IMR-90 (cell line): ENCODE data around the gene CDKN2D. TPM values are rescaled to one million over a fixed set of nuclear protein-coding genes. Genes with fewer than 3 reads are reported as not detected.

Source experiments
- ATAC-seq: fragments of 200-7000 bp; cut with Tn5 transposase; 2 replicates; pipeline ENCODE4 v1.9.1; 2020; ENCODE audit warnings: low read depth, mild to moderate bottlenecking, moderate library complexity
- BruUV-seq: library from RNA; stranded (reverse); fragments of 400-500 nt; replicated peaks from 2 replicates; lab custom pipeline; 2021; lab: Mats Ljungman, UMichigan
- CTCF ChIA-PET: fragments of 300-600 bp; formaldehyde crosslinking; extraction: SDS; loops from one replicate; lab custom pipeline; 2021; ENCODE audit warnings: antibody characterized with exemption; lab: Yijun Ruan, JAX
- POLR2A ChIA-PET: fragments of 300-600 bp; sonication (Branson Sonifier 250); formaldehyde crosslinking; loops from one replicate; lab custom pipeline; 2022; ENCODE audit warnings: antibody characterized with exemption; ENCODE audit not compliant: unreplicated experiment; lab: Charles Lee
- DNase-seq: peaks from one replicate; pipeline ENCODE4 v3.0.0; 2013
- H2AFZ ChIP-seq: replicated peaks from 2 replicates; pipeline ENCODE3; 2013; ENCODE audit warnings: low read length, mild to moderate bottlenecking; ENCODE audit not compliant: poor library complexity
- H2AK5ac ChIP-seq: 2 replicates; pipeline ENCODE4 v1.6.1; 2013; ENCODE audit warnings: low read depth, low read length, inconsistent platforms
- H2AK9ac ChIP-seq: replicated peaks from 2 replicates; pipeline ENCODE3; 2013; ENCODE audit warnings: mild to moderate bottlenecking, low read depth, low read length, moderate library complexity; ENCODE audit not compliant: poor library complexity
- H2BK120ac ChIP-seq: 2 replicates; pipeline ENCODE4 v1.6.1; 2013; ENCODE audit warnings: low read depth, low read length, inconsistent platforms
- H2BK15ac ChIP-seq: 3 replicates; pipeline ENCODE4 v1.6.1; 2013; ENCODE audit warnings: low read depth, low read length, inconsistent platforms
- H2BK20ac ChIP-seq: 2 replicates; pipeline ENCODE4 v1.6.1; 2013; ENCODE audit warnings: low read depth, mild to moderate bottlenecking, inconsistent platforms, low read length, moderate library complexity
- H2BK5ac ChIP-seq: 2 replicates; pipeline ENCODE4 v1.6.1; 2013; ENCODE audit warnings: mild to moderate bottlenecking, low read depth, low read length, inconsistent platforms; ENCODE audit not compliant: poor library complexity, severe bottlenecking
- H3K14ac ChIP-seq: replicated peaks from 2 replicates; pipeline ENCODE4 v1.6.1; 2013; ENCODE audit warnings: low read depth, low read length, inconsistent platforms
- H3K18ac ChIP-seq: 2 replicates; pipeline ENCODE4 v1.6.1; 2013; ENCODE audit warnings: low read depth, low read length, control low read depth
- H3K23ac ChIP-seq: 2 replicates; pipeline ENCODE4 v1.6.1; 2013; ENCODE audit warnings: low read depth, low read length, inconsistent platforms
- H3K27ac ChIP-seq: 2 replicates; pipeline ENCODE4 v1.5.1; 2013; ENCODE audit warnings: mild to moderate bottlenecking, control low read depth, low read length; ENCODE audit not compliant: insufficient read depth
- H3K27me3 ChIP-seq: 2 replicates; pipeline ENCODE4 v1.6.1; 2013; ENCODE audit warnings: low read length; ENCODE audit not compliant: control insufficient read depth, insufficient read depth
- H3K36me3 ChIP-seq: 2 replicates; pipeline ENCODE4 v1.6.1; 2013; ENCODE audit warnings: low read length, mixed read lengths; ENCODE audit not compliant: control insufficient read depth, insufficient read depth
- H3K4ac ChIP-seq: 2 replicates; pipeline ENCODE4 v1.6.1; 2013; ENCODE audit warnings: low read depth, low read length, inconsistent platforms
- H3K4me1 ChIP-seq: 2 replicates; pipeline ENCODE4 v1.6.1; 2013; ENCODE audit warnings: low read length, mixed read lengths; ENCODE audit not compliant: control insufficient read depth, insufficient read depth
- H3K4me2 ChIP-seq: 2 replicates; pipeline ENCODE4 v1.6.1; 2013; ENCODE audit warnings: low read depth, mild to moderate bottlenecking, control low read depth, low read length, moderate library complexity
- H3K4me3 ChIP-seq: 2 replicates; pipeline ENCODE4 v1.5.1; 2013; ENCODE audit warnings: low read depth, mild to moderate bottlenecking, control low read depth, low read length, moderate library complexity; ENCODE audit not compliant: insufficient read depth
- H3K56ac ChIP-seq: 2 replicates; pipeline ENCODE4 v1.6.1; 2013; ENCODE audit warnings: low read length, inconsistent platforms; ENCODE audit not compliant: insufficient read depth; ENCODE audit errors: extremely low read depth
- H3K79me1 ChIP-seq, 2 experiments: 2 replicates each; pipeline ENCODE4 v1.6.1; 2013; ENCODE audit warnings: low read length in 2 of 2, inconsistent platforms in 1 of 2, low read depth in 1 of 2
- H3K9ac ChIP-seq: 2 replicates; pipeline ENCODE4 v1.6.1; 2013; ENCODE audit warnings: low read depth, low read length, control low read depth
- H3K9me1 ChIP-seq: 2 replicates; pipeline ENCODE4 v1.6.1; 2013; ENCODE audit warnings: low read length, inconsistent platforms; ENCODE audit not compliant: insufficient read depth
- H3K9me3 ChIP-seq: 2 replicates; pipeline ENCODE4 v1.6.1; 2013; ENCODE audit warnings: low read length; ENCODE audit not compliant: control insufficient read depth, insufficient read depth
- H4K20me1 ChIP-seq: 2 replicates; pipeline ENCODE4 v1.6.1; 2013; ENCODE audit warnings: low read length, inconsistent platforms; ENCODE audit not compliant: insufficient read depth
- H4K5ac ChIP-seq: 2 replicates; pipeline ENCODE4 v1.6.1; 2013; ENCODE audit warnings: mild to moderate bottlenecking, low read depth, low read length, control low read depth
- H4K8ac ChIP-seq, 2 experiments: 2 replicates each; pipeline ENCODE4 v1.6.1; 2013; ENCODE audit warnings: low read depth in 2 of 2, low read length in 2 of 2, control low read depth in 1 of 2, inconsistent platforms in 1 of 2
- H4K91ac ChIP-seq: 2 replicates; pipeline ENCODE4 v1.6.1; 2013; ENCODE audit warnings: low read depth, low read length, inconsistent platforms; ENCODE audit not compliant: insufficient read depth
- BHLHE40 ChIP-seq: fragments of 150-350 bp; IDR thresholded peaks from 2 replicates; pipeline ENCODE4 v1.6.1; 2016; ENCODE audit warnings: mild to moderate bottlenecking, low read depth, low read length
- CEBPB ChIP-seq: IDR thresholded peaks from 2 replicates; pipeline ENCODE4 v1.6.1; 2012; ENCODE audit warnings: low read depth, low read length, improper control_type of control experiment
- CHD1 ChIP-seq: IDR thresholded peaks from 2 replicates; pipeline ENCODE4 v1.6.1; 2012; ENCODE audit warnings: low read depth, low read length, improper control_type of control experiment
- ELK1 ChIP-seq: fragments of 150-350 bp; IDR thresholded peaks from 2 replicates; pipeline ENCODE4 v1.6.1; 2016; ENCODE audit warnings: low read depth, mild to moderate bottlenecking, low read length, moderate library complexity, borderline replicate concordance
- FOS ChIP-seq: fragments of 150-350 bp; IDR thresholded peaks from 2 replicates; pipeline ENCODE4 v1.6.1; 2016; ENCODE audit warnings: low read depth, low read length
- MAFK ChIP-seq: IDR thresholded peaks from 2 replicates; pipeline ENCODE4 v1.6.1; 2012; ENCODE audit warnings: low read depth, low read length, improper control_type of control experiment
- MAZ ChIP-seq: IDR thresholded peaks from 2 replicates; pipeline ENCODE4 v1.6.1; 2012; ENCODE audit warnings: low read depth, mild to moderate bottlenecking, low read length, improper control_type of control experiment, moderate library complexity, borderline replicate concordance
- NFE2L2 ChIP-seq: fragments of 150-350 bp; IDR thresholded peaks from 2 replicates; pipeline ENCODE4 v1.6.1; 2016; ENCODE audit warnings: low read depth, mild to moderate bottlenecking, low read length
- POLR2A ChIP-seq: IDR thresholded peaks from 2 replicates; pipeline ENCODE4 v1.6.1; 2012; ENCODE audit warnings: mild to moderate bottlenecking, low read depth, low read length
- RAD21 ChIP-seq: IDR thresholded peaks from 2 replicates; pipeline ENCODE4 v1.6.1; 2012; ENCODE audit warnings: low read length, improper control_type of control experiment
- RCOR1 ChIP-seq: IDR thresholded peaks from 2 replicates; pipeline ENCODE4 v1.6.1; 2012; ENCODE audit warnings: mild to moderate bottlenecking, low read length, improper control_type of control experiment; ENCODE audit not compliant: insufficient replicate concordance
- RFX5 ChIP-seq: IDR thresholded peaks from 2 replicates; pipeline ENCODE4 v1.8.0; 2012; ENCODE audit warnings: low read depth, mild to moderate bottlenecking, low read length, moderate library complexity
- SMC3 ChIP-seq: fragments of 150-350 bp; IDR thresholded peaks from 2 replicates; pipeline ENCODE4 v1.6.1; 2016; ENCODE audit warnings: low read depth, mild to moderate bottlenecking, antibody characterized with exemption, low read length, moderate library complexity
- USF2 ChIP-seq: fragments of 150-350 bp; IDR thresholded peaks from 2 replicates; pipeline ENCODE4 v1.6.1; 2017; ENCODE audit warnings: mild to moderate bottlenecking, antibody characterized with exemption, low read length, low read depth
- WGBS, 2 experiments: methylation state at CpG; one replicate each; pipeline versions ENCODE4 v1.1.5 to v1.1.7; 2013; ENCODE audit warnings: missing lambda C conversion rate in 2 of 2; ENCODE audit not compliant: insufficient read length in 1 of 2; ENCODE audit errors: extremely low coverage in 2 of 2; 5-methylcytosine and 5-hydroxymethylcytosine counted together
- dilution Hi-C: fragments of 300-500 bp; cut with HindIII; formaldehyde crosslinking; loops from one replicate; pipeline ENCODE4 v1.14.3; 2018; ENCODE audit warnings: low sequenced_read_pairs; ENCODE audit not compliant: unreplicated experiment
- in situ Hi-C: fragments of 300-500 bp; cut with MboI; formaldehyde crosslinking; loops from 3 replicates; pipeline ENCODE4 v1.14.3; 2019; ENCODE audit warnings: low sequenced_read_pairs, inconsistent platforms, mixed read lengths
- intact Hi-C: fragments of 100-400 bp; cut with micrococcal nuclease; formaldehyde crosslinking; loops from 2 replicates; pipeline ENCODE4 v1.10.0; 2022
- polyA plus RNA-seq, 3 experiments: library from polyadenylated mRNA; depleted of rRNA; stranded (reverse); fragments of >200 nt; gene quantifications; 2 replicates each; pipeline ENCODE4 v1.2.3, GENCODE V29; 2012; ENCODE audit warnings: low replicate concordance in 1 of 3
- total RNA-seq: library from RNA; depleted of rRNA; stranded (reverse); fragments of >200 nt; gene quantifications from 2 replicates; pipeline ENCODE4 v1.2.3, GENCODE V29; 2012
- TF ChIP-seq, protein P1 (sequence below): conservative IDR thresholded peaks from 2 replicates; pipeline ENCODE4 v1.5.1; 2012; ENCODE audit warnings: mild to moderate bottlenecking, low read depth, low read length, improper control_type of control experiment

CDKN2D gene
- total and polyA plus RNA-seq, 2 of the 4 experiments (the other 2 are of a cell fraction), result 3.6 to 8.5 TPM

DNA sequence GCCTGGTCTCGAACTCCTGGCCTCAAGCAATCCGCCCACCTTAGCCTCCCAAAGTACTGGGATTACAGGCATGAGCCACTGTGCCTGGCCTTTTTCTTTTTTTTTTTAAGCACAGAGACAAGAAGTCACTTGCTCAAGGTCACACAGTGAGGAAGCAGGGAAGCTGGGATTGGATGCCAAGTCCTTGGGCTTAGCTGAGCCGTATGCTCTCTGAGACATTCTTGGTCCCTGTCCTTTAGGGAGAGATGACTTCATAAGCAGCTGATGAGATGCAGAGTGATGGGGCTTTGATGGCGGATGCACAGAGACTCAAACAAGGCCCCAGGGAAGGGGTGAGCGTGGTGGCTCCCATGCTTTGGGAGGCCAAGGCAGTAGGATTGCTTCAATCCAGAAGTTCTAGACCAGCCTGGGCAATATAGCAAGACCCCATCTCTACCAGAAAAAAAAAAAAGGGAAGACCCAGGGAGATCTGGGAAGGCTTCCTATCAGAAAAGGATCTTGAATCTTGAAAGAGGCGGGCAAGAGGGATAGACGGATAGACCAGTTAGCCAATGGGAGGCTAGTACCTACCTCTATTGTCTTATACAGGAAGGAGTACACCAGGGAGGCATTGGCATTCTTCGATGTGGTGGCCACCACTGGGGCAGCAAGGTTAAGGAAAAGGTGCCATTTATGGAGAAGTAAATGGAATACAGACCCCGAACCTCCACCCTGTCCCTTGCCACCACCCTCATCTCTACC, 14.4 kb upstream of the CDKN2D start:
- POLR2A ChIA-PET, result no interaction called here
- TF ChIP-seq BHLHE40 (no peak), NFE2L2 (no peak), USF2 (no peak), FOS (no peak), SMC3 (no peak), RFX5 (no peak), MAZ (no peak), ELK1 (no peak), POLR2A (no peak), MAFK (no peak), RCOR1 (no peak), CHD1 (no peak), RAD21 (no peak), CEBPB (no peak)
- TF ChIP-seq, protein P1, sequence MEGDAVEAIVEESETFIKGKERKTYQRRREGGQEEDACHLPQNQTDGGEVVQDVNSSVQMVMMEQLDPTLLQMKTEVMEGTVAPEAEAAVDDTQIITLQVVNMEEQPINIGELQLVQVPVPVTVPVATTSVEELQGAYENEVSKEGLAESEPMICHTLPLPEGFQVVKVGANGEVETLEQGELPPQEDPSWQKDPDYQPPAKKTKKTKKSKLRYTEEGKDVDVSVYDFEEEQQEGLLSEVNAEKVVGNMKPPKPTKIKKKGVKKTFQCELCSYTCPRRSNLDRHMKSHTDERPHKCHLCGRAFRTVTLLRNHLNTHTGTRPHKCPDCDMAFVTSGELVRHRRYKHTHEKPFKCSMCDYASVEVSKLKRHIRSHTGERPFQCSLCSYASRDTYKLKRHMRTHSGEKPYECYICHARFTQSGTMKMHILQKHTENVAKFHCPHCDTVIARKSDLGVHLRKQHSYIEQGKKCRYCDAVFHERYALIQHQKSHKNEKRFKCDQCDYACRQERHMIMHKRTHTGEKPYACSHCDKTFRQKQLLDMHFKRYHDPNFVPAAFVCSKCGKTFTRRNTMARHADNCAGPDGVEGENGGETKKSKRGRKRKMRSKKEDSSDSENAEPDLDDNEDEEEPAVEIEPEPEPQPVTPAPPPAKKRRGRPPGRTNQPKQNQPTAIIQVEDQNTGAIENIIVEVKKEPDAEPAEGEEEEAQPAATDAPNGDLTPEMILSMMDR, result no peak

More for the DNA sequence above, 14.4 kb upstream of the CDKN2D start:
- Histone ChIP-seq H2AFZ (peak overlapping the region; percentile 63), H3K36me3 (no peaks in the 10 kb centered on the region), H4K5ac (no peak overlapping the region), H2BK20ac (no peak overlapping the region), H2BK5ac (no peak overlapping the region), H3K4me3 (no peak overlapping the region), H3K56ac (no peak overlapping the region), H3K27me3 (peaks cover 15% of the 10 kb centered on the region), H3K18ac (no peak overlapping the region), H3K79me1 (no peaks in the 10 kb centered on the region), H2AK9ac (no peak overlapping the region), H2BK120ac (no peak overlapping the region), H4K20me1 (no peaks in the 10 kb centered on the region; the same call in 1 of the 2 replicates), H3K9ac (no peak overlapping the region), H3K23ac (no peak overlapping the region), H3K9me1 (no peaks in the 10 kb centered on the region), H2BK15ac (no peak overlapping the region), H3K14ac (no peak overlapping the region), H4K8ac (no peak overlapping the region), H3K27ac (no peak overlapping the region), H3K4me1 (no peaks in the 10 kb centered on the region), H3K4ac (no peak overlapping the region), H3K9me3 (peaks cover 3% of the 10 kb centered on the region; the same call in 1 of the 2 replicates), H4K91ac (no peak overlapping the region), H3K4me2 (no peak overlapping the region), H2AK5ac (no peak overlapping the region)
- 79% methylated on average over 3 of the region's 9 CpGs; no CpG with 5 or more reads in 1 of the 2 experiments for WGBS, 2 experiments
- DNase-seq (no peak), ATAC-seq (no peak)
- intact Hi-C loops, result no loop called here
- no TSS peak for BruUV-seq
- dilution Hi-C loops, result no loop called here
- CTCF ChIA-PET, result no interaction called here
- in situ Hi-C loops, result loop anchor here (5.0 kb wide), 1 partner anchor 59 kb away; no protein-coding TSS in a partner anchor
